ENCODE data around the gene DNM3.

The DNM3 gene

GRCh38 chr1:172416496-172417035 lies 575.3 kb downstream of the DNM3 start:
- Histone ChIP-seq H3K79me2 (ENCODE audit: control insufficient read depth, low read length) (no peaks in the 10 kb centered on the region), H3K9me2 (replicated peaks; ENCODE audit: control insufficient read depth, low read length) (no peaks in the 10 kb centered on the region), H3K9me3 (ENCODE audit: control insufficient read depth, insufficient read depth, low read length) (no peaks in the 10 kb centered on the region), H3K4me2 (ENCODE audit: low read length) (no peak overlapping the region), H3K27ac (ENCODE audit: low read depth, low read length) (no peak overlapping the region), H3F3A (ENCODE audit: control insufficient read depth, insufficient read depth) (no peaks in the 10 kb centered on the region), H3K4me1 (ENCODE audit: control insufficient read depth, low read length) (no peaks in the 10 kb centered on the region), H3K4me3 (ENCODE audit: low read length) (no peak overlapping the region), H3K27me3 (ENCODE audit: control insufficient read depth, low read length) (no peaks in the 10 kb centered on the region; the same call in 1 of the 2 replicates), H3K36me3 (ENCODE audit: control insufficient read depth, low read length) (no peaks in the 10 kb centered on the region), H4K20me1 (ENCODE audit: control insufficient read depth, insufficient read depth, low read depth, low read length) (no peaks in the 10 kb centered on the region)
- TF ChIP-seq CTCF (IDR thresholded peaks at IDR 0.05; ENCODE audit: low read depth, low read length, poor library complexity, severe bottlenecking) (no peak), EZH2phosphoT487 (IDR thresholded peaks at IDR 0.05; ENCODE audit: borderline replicate concordance, low read length) (no peak)

GRCh38 chr1:172417557-172417956 lies 576.3 kb downstream of the DNM3 start:
- H3K4me2 ChIP-seq (ENCODE audit: low read length): no peak overlapping the region
- H3K27ac ChIP-seq (ENCODE audit: low read depth, low read length): no peak overlapping the region
- H3K4me3 ChIP-seq (ENCODE audit: low read length): no peak overlapping the region
- no peaks in the 10 kb centered on the region; the same call in 1 of the 2 replicates for H3K27me3 ChIP-seq (ENCODE audit: control insufficient read depth, low read length)
- no peaks in the 10 kb centered on the region for H3F3A ChIP-seq (ENCODE audit: control insufficient read depth, insufficient read depth)
- no peaks in the 10 kb centered on the region for H3K36me3 ChIP-seq (ENCODE audit: control insufficient read depth, low read length)
- H4K20me1 ChIP-seq (ENCODE audit: control insufficient read depth, insufficient read depth, low read depth, low read length): no peaks in the 10 kb centered on the region
- no peaks in the 10 kb centered on the region for H3K9me3 ChIP-seq (ENCODE audit: control insufficient read depth, insufficient read depth, low read length)
- no peak for TF ChIP-seq EZH2phosphoT487 (IDR thresholded peaks at IDR 0.05; ENCODE audit: borderline replicate concordance, low read length)
- no peak for TF ChIP-seq CTCF (IDR thresholded peaks at IDR 0.05; ENCODE audit: low read depth, low read length, poor library complexity, severe bottlenecking)
- no peaks in the 10 kb centered on the region for H3K4me1 ChIP-seq (ENCODE audit: control insufficient read depth, low read length)
- no peaks in the 10 kb centered on the region for H3K9me2 ChIP-seq (replicated peaks; ENCODE audit: control insufficient read depth, low read length)
- H3K79me2 ChIP-seq (ENCODE audit: control insufficient read depth, low read length): no peaks in the 10 kb centered on the region

- TF ChIP-seq CTCF (IDR thresholded peaks at IDR 0.05; ENCODE audit: low read depth, low read length, poor library complexity, severe bottlenecking) (no peak), EZH2phosphoT487 (IDR thresholded peaks at IDR 0.05; ENCODE audit: borderline replicate concordance, low read length) (no peak)
- Histone ChIP-seq H3K4me3 (ENCODE audit: low read length) (no peak within 1 kb of the TSS), H3K79me2 (ENCODE audit: control insufficient read depth, low read length) (no peaks in the 10 kb centered on the region), H3K4me1 (ENCODE audit: control insufficient read depth, low read length) (no peaks in the 10 kb centered on the region), H3K9me3 (ENCODE audit: control insufficient read depth, insufficient read depth, low read length) (no peaks in the 10 kb centered on the region), H3K27me3 (ENCODE audit: control insufficient read depth, low read length) (no peaks in the 10 kb centered on the region; the same call in 1 of the 2 replicates), H3K36me3 (ENCODE audit: control insufficient read depth, low read length) (no peaks in the 10 kb centered on the region), H4K20me1 (ENCODE audit: control insufficient read depth, insufficient read depth, low read depth, low read length) (no peaks in the 10 kb centered on the region), H3K4me2 (ENCODE audit: low read length) (no peak within 1 kb of the TSS), H3F3A (ENCODE audit: control insufficient read depth, insufficient read depth) (no peaks in the 10 kb centered on the region), H3K9me2 (replicated peaks; ENCODE audit: control insufficient read depth, low read length) (no peaks in the 10 kb centered on the region), H3K27ac (ENCODE audit: low read depth, low read length) (no peak within 1 kb of the TSS)
These were observed 579.1 kb downstream of the DNM3 start, which contains the start of gene C1orf105 for GRCh38 chr1:172420385-172420784. Gene C1orf105, plus strand, starts transcription at chr1:172420685. Its CDS starts 201 bp downstream, at chr1:172420886.

All from DOHH2 (cell line).